OCI-M1 (cell line): Measurements from ENCODE around the gene CFAP47.
A peak's percentile ranks its signal among the peaks of the same experiment; 100 is the strongest.
"Not testable (repeated sequence)": the region's sequence is repeated elsewhere in the genome, so short reads cannot be mapped to it uniquely, and the experiment has no call there.

Experiments used
- DNase-seq: peaks from one replicate; lab custom pipeline; 2025; lab: John Stamatoyannopoulos, UW

Gene CFAP47

GRCh38 chrX:35919536-35920309, at the start of gene CFAP47:
TSS of gene CFAP47 (plus strand) at chrX:35919734. CDS start at chrX:35919800, 66 bp downstream.
- DNase-seq = no peak

- DNase-seq = no peak
Observed at GRCh38 chrX:35880601-35881000, 38.9 kb upstream of the CFAP47 start.

GRCh38 chrX:35886135-35886534, 33.4 kb upstream of the CFAP47 start:
- DNase-seq = no peak

- peak; percentile 86 for DNase-seq
Observed at GRCh38 chrX:35890699-35891098, 28.8 kb upstream of the CFAP47 start.

- DNase-seq = not testable (repeated sequence)
Observed at GRCh38 chrX:35986816-35987215, 67.3 kb downstream of the CFAP47 start.

- DNase-seq = no peak
Observed at GRCh38 chrX:36007207-36007606, 87.7 kb downstream of the CFAP47 start.

GRCh38 chrX:36019125-36019524, 99.6 kb downstream of the CFAP47 start:
- no peak for DNase-seq

GRCh38 chrX:36035550-36035949, 116.0 kb downstream of the CFAP47 start:
- DNase-seq = no peak

- DNase-seq = no peak
Observed at GRCh38 chrX:36062778-36063177, 143.2 kb downstream of the CFAP47 start.

- DNase-seq = no peak
Observed at GRCh38 chrX:36071061-36071460, 151.5 kb downstream of the CFAP47 start.

GRCh38 chrX:36075009-36075408, 155.5 kb downstream of the CFAP47 start:
- not testable (repeated sequence) for DNase-seq

GRCh38 chrX:36083256-36083655, 163.7 kb downstream of the CFAP47 start:
- DNase-seq = no peak

GRCh38 chrX:36087366-36087765, 167.8 kb downstream of the CFAP47 start:
- DNase-seq = no peak

- DNase-seq = not testable (repeated sequence)
Observed at GRCh38 chrX:36088939-36089338, 169.4 kb downstream of the CFAP47 start.

- DNase-seq = no peak
Observed at GRCh38 chrX:36102425-36102824, 182.9 kb downstream of the CFAP47 start.

- DNase-seq = no peak
Observed at GRCh38 chrX:36116222-36116621, 196.7 kb downstream of the CFAP47 start.

GRCh38 chrX:36159254-36159653, 239.7 kb downstream of the CFAP47 start:
- DNase-seq = peak; percentile 14

- peak; percentile 86 for DNase-seq
Observed at GRCh38 chrX:36160081-36160480, 240.5 kb downstream of the CFAP47 start.

- no peak for DNase-seq
Observed at GRCh38 chrX:36198575-36198974, 279.0 kb downstream of the CFAP47 start.

GRCh38 chrX:36199928-36200327, 280.4 kb downstream of the CFAP47 start:
- DNase-seq = no peak

- DNase-seq = no peak
Observed at GRCh38 chrX:36214924-36215323, 295.4 kb downstream of the CFAP47 start.

GRCh38 chrX:36218801-36219200, 299.3 kb downstream of the CFAP47 start:
- no peak for DNase-seq

GRCh38 chrX:36234840-36235528, 315.4 kb downstream of the CFAP47 start:
- DNase-seq = not testable (repeated sequence)
